Measurements from ENCODE around the gene LDLRAP1. TPM values are rescaled to one million over a fixed set of nuclear protein-coding genes. Genes with fewer than 3 reads are reported as not detected.

The LDLRAP1 gene
- total and polyA plus RNA-seq, 2 donors (not counting 3 experiments of a cell fraction or from before 2014, with no cell fraction given) = 23.1 to 24.7 TPM

- no TSS peak for BruUV-seq (replicated peaks)
- no peak for TF ChIP-seq POLR2A (IDR thresholded peaks at IDR 0.05; ENCODE audit: low read depth, low read length)
- no peak overlapping the region for H3K9ac ChIP-seq (replicated peaks; ENCODE audit: extremely low read depth, insufficient read depth, low read length)
- H3K27me3 ChIP-seq (ENCODE audit: control insufficient read depth in 2 of 2, insufficient read depth in 2 of 2, low read length in 2 of 2) = peaks cover 0 to 2% of the 10 kb centered on the region in 2 experiments
- ChIA-PET POLR2A (no interaction called here), CTCF (no interaction called here)
- dilution Hi-C loops (cut with MboI; ENCODE audit: extremely low pct_ligation_motif_present, low sequenced_read_pairs) (no loop called here), intact Hi-C loops (cut with micrococcal nuclease) (no loop called here)
- DNase-seq (ENCODE audit: low read depth, low spot score) (no peak), FAIRE-seq (no peak)
- H3K4me1 ChIP-seq (ENCODE audit: control insufficient read depth, extremely low read depth, insufficient read depth, low read length) = no peaks in the 10 kb centered on the region
- no peaks in the 10 kb centered on the region for H3K79me2 ChIP-seq (ENCODE audit: control insufficient read depth, insufficient read depth, low read length)
- H2AFZ ChIP-seq (ENCODE audit: low read depth, low read length) = no peak overlapping the region
- no peaks in the 10 kb centered on the region for H3K9me1 ChIP-seq (replicated peaks; ENCODE audit: control insufficient read depth, extremely low read depth, insufficient read depth, low read length)
- no peaks in the 10 kb centered on the region for H4K20me1 ChIP-seq (replicated peaks; ENCODE audit: control insufficient read depth, extremely low read depth, insufficient read depth, low read length)
- H3K27ac ChIP-seq (ENCODE audit: insufficient read depth, low read depth, low read length) = no peak overlapping the region
- H3K4me3 ChIP-seq (replicated peaks in 1 of 3; ENCODE audit: insufficient read depth in 1 of 3, low read depth in 1 of 3, low read length in 3 of 3) = no peak overlapping the region
- H3K36me3 ChIP-seq (ENCODE audit: control insufficient read depth in 2 of 2, extremely low read depth in 1 of 2, insufficient read depth in 2 of 2, low read length in 2 of 2) = no peaks in the 10 kb centered on the region
- H3K4me2 ChIP-seq (ENCODE audit: insufficient read depth, low read length) = no peak overlapping the region
- no peaks in the 10 kb centered on the region for H3K9me3 ChIP-seq (replicated peaks; ENCODE audit: control insufficient read depth, insufficient read depth, low read length)
Measured at GRCh38 chr1:25515033-25515432, 28.4 kb upstream of the LDLRAP1 start.

- no peaks in the 10 kb centered on the region for H3K4me1 ChIP-seq (ENCODE audit: control insufficient read depth, extremely low read depth, insufficient read depth, low read length)
- peaks cover 0 to 2% of the 10 kb centered on the region in 2 experiments for H3K27me3 ChIP-seq (ENCODE audit: control insufficient read depth in 2 of 2, insufficient read depth in 2 of 2, low read length in 2 of 2)
- H3K4me3 ChIP-seq (replicated peaks in 1 of 3; ENCODE audit: insufficient read depth in 1 of 3, low read depth in 1 of 3, low read length in 3 of 3) = no peak overlapping the region
- H3K9ac ChIP-seq (replicated peaks; ENCODE audit: extremely low read depth, insufficient read depth, low read length) = no peak overlapping the region
- H3K27ac ChIP-seq (ENCODE audit: insufficient read depth, low read depth, low read length) = no peak overlapping the region
- no peaks in the 10 kb centered on the region for H3K9me3 ChIP-seq (replicated peaks; ENCODE audit: control insufficient read depth, insufficient read depth, low read length)
- no peaks in the 10 kb centered on the region for H3K79me2 ChIP-seq (ENCODE audit: control insufficient read depth, insufficient read depth, low read length)
- no peak overlapping the region for H2AFZ ChIP-seq (ENCODE audit: low read depth, low read length)
- no peaks in the 10 kb centered on the region for H3K9me1 ChIP-seq (replicated peaks; ENCODE audit: control insufficient read depth, extremely low read depth, insufficient read depth, low read length)
- POLR2A ChIA-PET = no interaction called here
- FAIRE-seq (no peak), DNase-seq (ENCODE audit: low read depth, low spot score) (no peak)
- intact Hi-C loops (cut with micrococcal nuclease) = no loop called here
- CTCF ChIA-PET = interaction anchor here (1.2 to 1.6 kb wide), 3 partner anchors 56 to 102 kb away, joined by 3 to 9 read pairs (median 4); no protein-coding TSS in a partner anchor
- dilution Hi-C loops (cut with MboI; ENCODE audit: extremely low pct_ligation_motif_present, low sequenced_read_pairs) = no loop called here
- H4K20me1 ChIP-seq (replicated peaks; ENCODE audit: control insufficient read depth, extremely low read depth, insufficient read depth, low read length) = no peaks in the 10 kb centered on the region
- no peaks in the 10 kb centered on the region for H3K36me3 ChIP-seq (ENCODE audit: control insufficient read depth in 2 of 2, extremely low read depth in 1 of 2, insufficient read depth in 2 of 2, low read length in 2 of 2)
- BruUV-seq (replicated peaks) = no TSS peak
- no peak overlapping the region for H3K4me2 ChIP-seq (ENCODE audit: insufficient read depth, low read length)
- no peak for TF ChIP-seq MYC (IDR thresholded peaks at IDR 0.05; ENCODE audit: low read depth, low read length)
- TF ChIP-seq GATA2 (IDR thresholded peaks at IDR 0.05; ENCODE audit: insufficient read depth, insufficient read length, low read depth, low read length) = no peak
- no peak for TF ChIP-seq POLR2AphosphoS5 (IDR thresholded peaks at IDR 0.05; ENCODE audit: insufficient read depth, low read depth, low read length)
- no peak for TF ChIP-seq POLR2A (IDR thresholded peaks at IDR 0.05; ENCODE audit: low read depth, low read length)
- no peak for TF ChIP-seq FOS (IDR thresholded peaks at IDR 0.05; ENCODE audit: borderline replicate concordance, insufficient read depth, low read length)
- TF ChIP-seq, protein P1, sequence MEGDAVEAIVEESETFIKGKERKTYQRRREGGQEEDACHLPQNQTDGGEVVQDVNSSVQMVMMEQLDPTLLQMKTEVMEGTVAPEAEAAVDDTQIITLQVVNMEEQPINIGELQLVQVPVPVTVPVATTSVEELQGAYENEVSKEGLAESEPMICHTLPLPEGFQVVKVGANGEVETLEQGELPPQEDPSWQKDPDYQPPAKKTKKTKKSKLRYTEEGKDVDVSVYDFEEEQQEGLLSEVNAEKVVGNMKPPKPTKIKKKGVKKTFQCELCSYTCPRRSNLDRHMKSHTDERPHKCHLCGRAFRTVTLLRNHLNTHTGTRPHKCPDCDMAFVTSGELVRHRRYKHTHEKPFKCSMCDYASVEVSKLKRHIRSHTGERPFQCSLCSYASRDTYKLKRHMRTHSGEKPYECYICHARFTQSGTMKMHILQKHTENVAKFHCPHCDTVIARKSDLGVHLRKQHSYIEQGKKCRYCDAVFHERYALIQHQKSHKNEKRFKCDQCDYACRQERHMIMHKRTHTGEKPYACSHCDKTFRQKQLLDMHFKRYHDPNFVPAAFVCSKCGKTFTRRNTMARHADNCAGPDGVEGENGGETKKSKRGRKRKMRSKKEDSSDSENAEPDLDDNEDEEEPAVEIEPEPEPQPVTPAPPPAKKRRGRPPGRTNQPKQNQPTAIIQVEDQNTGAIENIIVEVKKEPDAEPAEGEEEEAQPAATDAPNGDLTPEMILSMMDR (IDR thresholded peaks at IDR 0.05; ENCODE audit: extremely low read depth in 1 of 2, insufficient read depth in 1 of 2, low read depth in 1 of 2, low read length in 2 of 2) = no peak
- TF ChIP-seq EZH2 (IDR thresholded peaks at IDR 0.05; ENCODE audit: borderline replicate concordance, low read depth, low read length, severe bottlenecking) = no peak
- TF ChIP-seq MAX (IDR thresholded peaks at IDR 0.05; ENCODE audit: insufficient read depth, insufficient read length) = no peak
Measured at GRCh38 chr1:25516686-25517085, 26.7 kb upstream of the LDLRAP1 start.

All from endothelial cell of umbilical vein (primary cell).